22Rv1 (cell line): ENCODE measurements around the gene NEU4.
"Not testable (repeated sequence)": the region's sequence is repeated elsewhere in the genome, so short reads cannot be mapped to it uniquely, and the experiment has no call there.

Experiments
- H3K27ac ChIP-seq: fragments of 450-650 bp; 2 replicates; pipeline ENCODE4 v1.5.1; 2017
- CTCF ChIP-seq: fragments of 450-650 bp; IDR thresholded peaks from 2 replicates; pipeline ENCODE4 v1.5.1; 2017; ENCODE audit warnings: mild to moderate bottlenecking
- ZFX ChIP-seq: fragments of 450-650 bp; IDR thresholded peaks from 2 replicates; pipeline ENCODE4 v1.6.1; 2017; ENCODE audit warnings: antibody characterized with exemption, borderline replicate concordance

NEU4 gene

GRCh38 chr2:241816431-241817121 is 7.6 kb downstream of the NEU4 start:
- TF ChIP-seq CTCF = no peak
- H3K27ac ChIP-seq = no peak overlapping the region

GRCh38 chr2:241817126-241817820 is 8.3 kb downstream of the NEU4 start:
- TF ChIP-seq CTCF (no peak), ZFX (no peak)
- no peak overlapping the region for H3K27ac ChIP-seq

GRCh38 chr2:241817821-241818215 is 8.8 kb downstream of the NEU4 start:
- H3K27ac ChIP-seq = not testable (repeated sequence)

GRCh38 chr2:241818229-241818942 is 9.4 kb downstream of the NEU4 start:
- no peak overlapping the region for H3K27ac ChIP-seq
- TF ChIP-seq CTCF = no peak
- TF ChIP-seq ZFX = no peak

- H3K27ac ChIP-seq = no peak overlapping the region
- no peak for TF ChIP-seq ZFX
- TF ChIP-seq CTCF = no peak
Measured at GRCh38 chr2:241818943-241819270, 9.9 kb downstream of the NEU4 start.

- not testable (repeated sequence) for H3K27ac ChIP-seq
Measured at GRCh38 chr2:241819947-241820624, 11.1 kb downstream of the NEU4 start.

GRCh38 chr2:241820625-241821384 is 11.8 kb downstream of the NEU4 start:
- no peak for TF ChIP-seq ZFX
- no peak for TF ChIP-seq CTCF
- H3K27ac ChIP-seq = no peak overlapping the region
